HepG2 (cell line): ENCODE measurements around the gene TPPP3. TPM values are rescaled to one million over a fixed set of nuclear protein-coding genes. Genes with fewer than 3 reads are reported as not detected.

Source experiments
- AGO2 ChIP-seq: fragments of 200-400 bp; formaldehyde crosslinking; optimal IDR thresholded peaks from 2 replicates; pipeline ENCODE3; 2017; ENCODE audit warnings: mild to moderate bottlenecking, low read depth, low read length, moderate library complexity
- HDAC1 ChIP-seq: sonication (generic); formaldehyde crosslinking; IDR thresholded peaks from 2 replicates; pipeline ENCODE4 v1.5.1; 2020; ENCODE audit warnings: mild to moderate bottlenecking, missing genetic modification reagents
- HNRNPL ChIP-seq: fragments of 200-400 bp; formaldehyde crosslinking; IDR thresholded peaks from 2 replicates; pipeline ENCODE4 v1.6.1; 2017; ENCODE audit warnings: mild to moderate bottlenecking, low read depth, low read length
- KAT7 ChIP-seq: IDR thresholded peaks from 2 replicates; pipeline ENCODE4 v1.6.1; 2018; ENCODE audit warnings: borderline replicate concordance, missing compliant biosample characterization
- RBAK ChIP-seq: sonication (generic); formaldehyde crosslinking; IDR thresholded peaks from 2 replicates; pipeline ENCODE4 v1.5.1; 2020; ENCODE audit warnings: mild to moderate bottlenecking, missing genetic modification reagents
- RXRB ChIP-seq: IDR thresholded peaks from 2 replicates; pipeline ENCODE4 v1.6.1; 2016; ENCODE audit warnings: borderline replicate concordance, missing genetic modification reagents, missing compliant biosample characterization
- UBTF ChIP-seq: sonication (generic); formaldehyde crosslinking; IDR thresholded peaks from 2 replicates; pipeline ENCODE4 v1.4.0; 2020; ENCODE audit warnings: mild to moderate bottlenecking, missing genetic modification reagents
- ZNF160 ChIP-seq: sonication (generic); formaldehyde crosslinking; IDR thresholded peaks from 2 replicates; pipeline ENCODE4 v1.8.0; 2022; ENCODE audit warnings: mild to moderate bottlenecking, inconsistent platforms, missing genetic modification reagents
- ZNF232 ChIP-seq: sonication (generic); formaldehyde crosslinking; IDR thresholded peaks from 2 replicates; pipeline ENCODE4 v1.4.0; 2020; ENCODE audit warnings: missing genetic modification reagents, borderline replicate concordance
- ZNF282 ChIP-seq: fragments of 450-650 bp; IDR thresholded peaks from 2 replicates; pipeline ENCODE4 v1.6.1; 2018; ENCODE audit not compliant: partially characterized antibody
- ZNF329 ChIP-seq: sonication (generic); formaldehyde crosslinking; IDR thresholded peaks from 2 replicates; pipeline ENCODE4 v1.9.0; 2021; ENCODE audit warnings: low read depth, mild to moderate bottlenecking, missing genetic modification reagents
- ZNF331 ChIP-seq: sonication (generic); formaldehyde crosslinking; IDR thresholded peaks from 2 replicates; pipeline ENCODE4 v1.4.0; 2020; ENCODE audit warnings: missing genetic modification reagents
- ZNF687 ChIP-seq: sonication (generic); formaldehyde crosslinking; IDR thresholded peaks from 2 replicates; pipeline ENCODE4 v1.5.1; 2020; ENCODE audit warnings: mild to moderate bottlenecking, missing genetic modification reagents, moderate library complexity
- polyA plus RNA-seq, 8 experiments: library from polyadenylated mRNA; depleted of rRNA in 3 of 8; stranded (reverse) in 7 of 8; unstranded in 1 of 8; fragments of >200 nt; fragmentation: Illumina TruSeq in 4 of 8; extraction: Trizol in 4 of 8; gene quantifications; 2 replicates each; pipeline versions ENCODE4 v1.2.1 to v1.2.3, GENCODE V29; 2011 to 2016; ENCODE audit warnings: low read depth in 4 of 8, missing spikeins in 1 of 8, mixed read lengths in 1 of 8; ENCODE audit not compliant: insufficient read depth in 1 of 8
- total RNA-seq, 5 experiments: library from RNA; depleted of rRNA; stranded (reverse); fragments of >200 nt; fragmentation: Illumina TruSeq; extraction: Trizol; gene quantifications; 2 replicates each; pipeline ENCODE4 v1.2.3, GENCODE V29; 2016; ENCODE audit warnings: low read depth in 1 of 5
- TF ChIP-seq, protein P1 (sequence below), 2 experiments: sonication (generic) in 1 of 2; formaldehyde crosslinking in 1 of 2; IDR thresholded peaks; 2 replicates each; pipeline versions ENCODE4 v1.4.0 to v1.6.1; 2018 to 2020; ENCODE audit warnings: missing genetic modification reagents in 2 of 2, borderline replicate concordance in 1 of 2, low read depth in 1 of 2, mild to moderate bottlenecking in 1 of 2, missing biosample characterization in 1 of 2
- TF ChIP-seq, protein P2 (sequence below): sonication (generic); formaldehyde crosslinking; conservative IDR thresholded peaks from 2 replicates; pipeline ENCODE4 v1.8.0; 2022; ENCODE audit warnings: mild to moderate bottlenecking, moderate library complexity, missing genetic modification reagents
- TF ChIP-seq, protein P3 (sequence below): sonication (generic); formaldehyde crosslinking; IDR thresholded peaks from 2 replicates; pipeline ENCODE4 v1.4.0; 2020; ENCODE audit warnings: mild to moderate bottlenecking, missing genetic modification reagents
- TF ChIP-seq, protein P4 (sequence below): sonication (generic); formaldehyde crosslinking; IDR thresholded peaks from 2 replicates; pipeline ENCODE4 v1.8.1; 2023; ENCODE audit warnings: mild to moderate bottlenecking, missing genetic modification reagents, borderline replicate concordance

The TPPP3 gene
- total and polyA plus RNA-seq, 2 of the 13 experiments (the other 11 are each of a cell fraction or from before 2014, with no cell fraction given), result 0.16 to 0.44 TPM

- TF ChIP-seq HNRNPL (peak; percentile 75; the same call in 1 of the 2 replicates), UBTF (CRISPR knock-in tag) (peak; percentile 53), ZNF329 (CRISPR knock-in tag) (no peak), HDAC1 (peak; percentile 24; the same call in 1 of the 2 replicates), RBAK (CRISPR knock-in tag) (no peak), ZNF160 (CRISPR knock-in tag) (no peak), ZNF232 (CRISPR knock-in tag) (no peak), ZNF687 (CRISPR knock-in tag) (peak; percentile 79), KAT7 (CRISPR knock-in tag) (peak; percentile 71; the same call in 1 of the 2 replicates), AGO2 (peak; percentile 60), ZNF282 (no peak), RXRB (CRISPR knock-in tag) (peak; percentile 62), ZNF331 (CRISPR knock-in tag) (0 out of 2 replicates have a peak, but pooled peaks have one; percentile 13)
- TF ChIP-seq, protein P1, sequence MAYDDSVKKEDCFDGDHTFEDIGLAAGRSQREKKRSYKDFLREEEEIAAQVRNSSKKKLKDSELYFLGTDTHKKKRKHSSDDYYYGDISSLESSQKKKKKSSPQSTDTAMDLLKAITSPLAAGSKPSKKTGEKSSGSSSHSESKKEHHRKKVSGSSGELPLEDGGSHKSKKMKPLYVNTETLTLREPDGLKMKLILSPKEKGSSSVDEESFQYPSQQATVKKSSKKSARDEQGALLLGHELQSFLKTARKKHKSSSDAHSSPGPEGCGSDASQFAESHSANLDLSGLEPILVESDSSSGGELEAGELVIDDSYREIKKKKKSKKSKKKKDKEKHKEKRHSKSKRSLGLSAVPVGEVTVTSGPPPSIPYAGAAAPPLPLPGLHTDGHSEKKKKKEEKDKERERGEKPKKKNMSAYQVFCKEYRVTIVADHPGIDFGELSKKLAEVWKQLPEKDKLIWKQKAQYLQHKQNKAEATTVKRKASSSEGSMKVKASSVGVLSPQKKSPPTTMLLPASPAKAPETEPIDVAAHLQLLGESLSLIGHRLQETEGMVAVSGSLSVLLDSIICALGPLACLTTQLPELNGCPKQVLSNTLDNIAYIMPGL (CRISPR knock-in tag; IDR thresholded peaks at IDR 0.05; ENCODE audit: borderline replicate concordance in 1 of 2, low read depth in 1 of 2), result peak; percentile 67 to 76; a peak in 2 of 4 replicates
- TF ChIP-seq, protein P2, sequence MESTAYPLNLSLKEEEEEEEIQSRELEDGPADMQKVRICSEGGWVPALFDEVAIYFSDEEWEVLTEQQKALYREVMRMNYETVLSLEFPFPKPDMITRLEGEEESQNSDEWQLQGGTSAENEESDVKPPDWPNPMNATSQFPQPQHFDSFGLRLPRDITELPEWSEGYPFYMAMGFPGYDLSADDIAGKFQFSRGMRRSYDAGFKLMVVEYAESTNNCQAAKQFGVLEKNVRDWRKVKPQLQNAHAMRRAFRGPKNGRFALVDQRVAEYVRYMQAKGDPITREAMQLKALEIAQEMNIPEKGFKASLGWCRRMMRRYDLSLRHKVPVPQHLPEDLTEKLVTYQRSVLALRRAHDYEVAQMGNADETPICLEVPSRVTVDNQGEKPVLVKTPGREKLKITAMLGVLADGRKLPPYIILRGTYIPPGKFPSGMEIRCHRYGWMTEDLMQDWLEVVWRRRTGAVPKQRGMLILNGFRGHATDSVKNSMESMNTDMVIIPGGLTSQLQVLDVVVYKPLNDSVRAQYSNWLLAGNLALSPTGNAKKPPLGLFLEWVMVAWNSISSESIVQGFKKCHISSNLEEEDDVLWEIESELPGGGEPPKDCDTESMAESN (CRISPR knock-in tag), result no peak
- TF ChIP-seq, protein P3, sequence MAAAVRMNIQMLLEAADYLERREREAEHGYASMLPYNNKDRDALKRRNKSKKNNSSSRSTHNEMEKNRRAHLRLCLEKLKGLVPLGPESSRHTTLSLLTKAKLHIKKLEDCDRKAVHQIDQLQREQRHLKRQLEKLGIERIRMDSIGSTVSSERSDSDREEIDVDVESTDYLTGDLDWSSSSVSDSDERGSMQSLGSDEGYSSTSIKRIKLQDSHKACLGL (CRISPR knock-in tag), result peak; percentile 26; the same call in 1 of the 2 replicates
- TF ChIP-seq, protein P4, sequence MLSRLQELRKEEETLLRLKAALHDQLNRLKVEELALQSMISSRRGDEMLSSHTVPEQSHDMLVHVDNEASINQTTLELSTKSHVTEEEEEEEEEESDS (CRISPR knock-in tag), result no peak
Measured at GRCh38 chr16:67428146-67428731, 34.9 kb upstream of the TPPP3 start (continued).
